Activated CD4-positive, alpha-beta memory T cell treated with anti-CD3 and anti-CD28 coated beads, Interleukin-2, amount 10 ng/mL, durations not matched to agents 7 days and 5 days (primary cell): ENCODE measurements around the gene FAM193B. TPM values are rescaled to one million over a fixed set of nuclear protein-coding genes. Genes with fewer than 3 reads are reported as not detected.
A peak's percentile ranks its signal among the peaks of the same experiment; 100 is the strongest.

Source experiments
- CTCF ChIA-PET: fragments of 350-600 bp; sonication (Branson Sonifier 250); formaldehyde crosslinking; loops from one replicate; lab custom pipeline; 2021; ENCODE audit warnings: antibody characterized with exemption, inconsistent platforms; lab: Charles Lee
- POLR2A ChIA-PET: fragments of 350-600 bp; sonication (Branson Sonifier 250); formaldehyde crosslinking; loops from one replicate; lab custom pipeline; 2021; ENCODE audit warnings: antibody characterized with exemption; lab: Charles Lee
- DNase-seq: peaks from one replicate; pipeline ENCODE4 v3.0.0-alpha.2; 2020
- H3K27ac Mint-ChIP-seq: one replicate; pipeline ENCODE4 v1.8.0; 2021; ENCODE audit warnings: mild to moderate bottlenecking, mixed read lengths
- H3K27me3 Mint-ChIP-seq: one replicate; pipeline ENCODE4 v1.8.0; 2021; ENCODE audit warnings: mixed read lengths
- H3K36me3 Mint-ChIP-seq: one replicate; pipeline ENCODE4 v1.8.0; 2021; ENCODE audit warnings: low read depth, mixed read lengths
- H3K4me1 Mint-ChIP-seq: one replicate; pipeline ENCODE4 v1.8.0; 2021; ENCODE audit warnings: mixed read lengths
- H3K4me3 Mint-ChIP-seq: one replicate; pipeline ENCODE4 v1.8.0; 2021; ENCODE audit warnings: mild to moderate bottlenecking, mixed read lengths
- H3K9me3 Mint-ChIP-seq: one replicate; pipeline ENCODE4 v1.8.0; 2021; ENCODE audit warnings: mixed read lengths
- total RNA-seq, 2 experiments: library from RNA; stranded (reverse); gene quantifications; one replicate each; pipeline ENCODE4 v1.2.3, GENCODE V29; 2021

FAM193B gene
- total RNA-seq, 2 experiments from 2014 or later = 110 to 112 TPM

- no peak for DNase-seq
- CTCF ChIA-PET = no interaction called here
These were observed 40.7 kb upstream of the FAM193B start for GRCh38 chr5:177595026-177595585.

DNA sequence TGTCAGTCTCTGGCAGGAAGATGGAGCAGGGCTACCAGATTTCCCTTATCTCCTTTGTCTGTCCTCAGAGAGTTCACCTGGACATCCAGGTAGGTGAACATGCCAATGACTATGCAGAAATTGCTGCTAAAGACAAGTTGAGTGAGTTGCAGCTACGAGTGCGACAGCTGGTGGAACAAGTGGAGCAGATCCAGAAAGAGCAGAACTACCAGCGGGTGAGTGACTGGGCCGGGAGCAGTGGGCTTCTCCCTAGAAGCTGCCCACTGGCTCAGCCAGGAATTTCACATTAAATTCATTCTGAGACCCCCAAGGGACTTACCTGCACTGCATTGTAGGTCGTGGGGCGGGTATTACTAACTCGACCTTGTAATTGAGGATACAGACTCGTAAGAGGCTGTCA, 39.7 kb upstream of the FAM193B start:
- Mint-ChIP-seq H3K36me3 (peaks cover 46% of the 10 kb centered on the region), H3K27me3 (peaks cover 13% of the 10 kb centered on the region), H3K27ac (no peak overlapping the region), H3K9me3 (no peaks in the 10 kb centered on the region), H3K4me3 (no peak overlapping the region), H3K4me1 (peaks cover 46% of the 10 kb centered on the region)
- CTCF ChIA-PET = interaction anchor here (1.0 kb wide), 1 partner anchor 483 kb away, joined by 4 read pairs; no protein-coding TSS in a partner anchor
- POLR2A ChIA-PET = no interaction called here
- DNase-seq = no peak

More at GRCh38 chr5:177595026-177595585, 40.7 kb upstream of the FAM193B start:
- H3K4me1 Mint-ChIP-seq = peaks cover 48% of the 10 kb centered on the region
- POLR2A ChIA-PET = no interaction called here
- H3K9me3 Mint-ChIP-seq = no peaks in the 10 kb centered on the region
- H3K4me3 Mint-ChIP-seq = no peak overlapping the region
- no peak overlapping the region for H3K27ac Mint-ChIP-seq
- H3K36me3 Mint-ChIP-seq = peaks cover 46% of the 10 kb centered on the region
- H3K27me3 Mint-ChIP-seq = peaks cover 7% of the 10 kb centered on the region

GRCh38 chr5:177593511-177593910, 39.1 kb upstream of the FAM193B start:
- Mint-ChIP-seq H3K4me3 (peak overlapping the region; percentile 96), H3K4me1 (peaks cover 41% of the 10 kb centered on the region), H3K27ac (peak overlapping the region; percentile 52), H3K27me3 (peaks cover 17% of the 10 kb centered on the region), H3K36me3 (peaks cover 46% of the 10 kb centered on the region), H3K9me3 (no peaks in the 10 kb centered on the region)
- DNase-seq = no peak
- CTCF ChIA-PET = interaction anchor here (0.5 to 1.0 kb wide), 2 partner anchors 48 to 483 kb away, joined by 3 to 4 read pairs; no protein-coding TSS in a partner anchor
- POLR2A ChIA-PET = interaction anchor here (2.0 kb wide), 2 partner anchors 8 to 9 kb away, joined by 8 read pairs; no protein-coding TSS in a partner anchor

- Mint-ChIP-seq H3K27ac (peak overlapping the region; percentile 94), H3K4me1 (peaks cover 38% of the 10 kb centered on the region), H3K9me3 (no peaks in the 10 kb centered on the region), H3K4me3 (peak overlapping the region; percentile 96), H3K36me3 (peaks cover 46% of the 10 kb centered on the region), H3K27me3 (peaks cover 23% of the 10 kb centered on the region)
- ChIA-PET POLR2A (interaction anchor here (0.9 to 2.0 kb wide), 11 partner anchors 8 to 611 kb away, joined by 3 to 8 read pairs (median 6); partner anchors contain the start of genes DDX41, FAM193B and HNRNPAB), CTCF (interaction anchor here (0.5 to 1.6 kb wide), 6 partner anchors 8 to 482 kb away, joined by 3 to 5 read pairs (median 4); partner anchors contain the start of gene B4GALT7)
- DNase-seq = no peak
These were observed 38.5 kb upstream of the FAM193B start for GRCh38 chr5:177592905-177593304.

DNA sequence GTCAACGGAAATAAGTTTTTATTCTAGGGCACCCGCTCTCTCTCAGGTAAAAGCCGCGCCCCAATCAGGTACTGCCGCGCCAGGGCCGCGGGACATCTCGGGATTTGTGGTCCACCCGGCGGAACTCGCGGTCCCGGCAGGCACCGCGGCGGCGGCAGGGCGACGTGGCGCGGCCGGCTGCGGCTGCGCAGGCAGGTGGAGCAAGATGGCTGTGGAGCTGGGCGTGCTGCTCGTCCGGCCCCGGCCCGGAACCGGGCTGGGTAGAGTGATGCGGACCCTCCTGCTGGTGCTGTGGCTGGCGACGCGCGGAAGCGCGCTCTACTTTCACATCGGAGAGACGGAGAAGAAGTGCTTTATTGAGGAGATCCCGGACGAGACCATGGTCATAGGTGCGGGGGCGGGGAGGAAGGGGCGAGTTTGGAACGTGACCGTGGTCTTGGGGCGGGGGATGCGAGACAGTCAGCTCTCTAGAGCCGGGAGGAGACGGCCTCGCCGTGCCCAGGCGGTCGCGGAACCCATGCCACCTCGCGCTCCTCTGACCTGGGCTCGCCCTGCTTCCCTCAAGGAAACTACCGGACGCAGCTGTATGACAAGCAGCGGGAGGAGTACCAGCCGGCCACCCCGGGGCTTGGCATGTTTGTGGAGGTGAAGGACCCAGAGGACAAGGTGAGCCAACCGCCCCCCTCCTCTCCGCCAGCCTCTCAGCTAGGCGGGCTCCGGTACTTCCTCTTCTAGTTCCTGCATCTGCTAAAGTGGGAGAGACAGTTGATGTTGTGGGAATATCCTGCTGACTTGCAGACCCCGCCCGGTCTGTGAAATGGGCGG, 37.9 kb upstream of the FAM193B start, which contains the start of gene TMED9:
TSS of gene TMED9 (plus strand) at position 194 of the 825 bp plus-strand sequence. CDS start at position 206, 12 bp downstream.
- Mint-ChIP-seq H3K27me3 (peaks cover 23% of the 10 kb centered on the region), H3K36me3 (peaks cover 43% of the 10 kb centered on the region), H3K4me3 (peak within 1 kb of the TSS; percentile 96), H3K9me3 (no peaks in the 10 kb centered on the region), H3K27ac (peak within 1 kb of the TSS; percentile 94), H3K4me1 (peaks cover 35% of the 10 kb centered on the region)
- POLR2A ChIA-PET = interaction anchor here (0.9 to 2.0 kb wide), 14 partner anchors 9 to 615 kb away, joined by 3 to 8 read pairs (median 6); partner anchors contain the start of genes DDX41, FAM193B and HNRNPAB
- DNase-seq = peak; percentile 91
- CTCF ChIA-PET = interaction anchor here (1.0 to 1.6 kb wide), 6 partner anchors 8 to 203 kb away, joined by 3 to 5 read pairs (median 4); partner anchors contain the start of gene B4GALT7

DNA sequence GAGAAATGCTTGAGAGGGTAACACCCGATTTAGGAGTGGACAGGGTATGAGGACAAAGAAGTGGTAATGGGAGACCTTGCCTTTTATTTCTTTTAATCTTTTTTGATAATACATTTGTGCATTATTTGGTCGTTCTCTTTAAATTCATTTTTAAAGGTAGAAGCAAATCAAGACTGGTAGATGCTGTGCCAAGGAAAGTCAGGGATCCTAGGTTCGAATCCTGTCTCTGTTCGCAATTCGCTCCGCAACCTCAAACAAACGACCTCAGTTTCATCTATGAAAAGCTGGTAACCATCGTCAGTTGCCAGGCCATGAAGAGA, 37.3 kb upstream of the FAM193B start:
- peaks cover 40% of the 10 kb centered on the region for H3K36me3 Mint-ChIP-seq
- peaks cover 33% of the 10 kb centered on the region for H3K4me1 Mint-ChIP-seq
- H3K4me3 Mint-ChIP-seq = peak overlapping the region; percentile 96
- DNase-seq = no peak
- ChIA-PET POLR2A (interaction anchor here (0.9 to 2.0 kb wide), 11 partner anchors 9 to 615 kb away, joined by 3 to 8 read pairs (median 6); partner anchors contain the start of genes DDX41 and FAM193B), CTCF (interaction anchor here (1.0 to 1.6 kb wide), 5 partner anchors 9 to 202 kb away, joined by 3 to 5 read pairs (median 3); partner anchors contain the start of gene B4GALT7)
- peaks cover 23% of the 10 kb centered on the region for H3K27me3 Mint-ChIP-seq
- H3K9me3 Mint-ChIP-seq = no peaks in the 10 kb centered on the region
- peak overlapping the region; percentile 42 for H3K27ac Mint-ChIP-seq

- H3K4me3 Mint-ChIP-seq = no peak overlapping the region
- POLR2A ChIA-PET = no interaction called here
- DNase-seq = no peak
- H3K27me3 Mint-ChIP-seq = peaks cover 32% of the 10 kb centered on the region
- peaks cover 29% of the 10 kb centered on the region for H3K36me3 Mint-ChIP-seq
- CTCF ChIA-PET = no interaction called here
- H3K27ac Mint-ChIP-seq = no peak overlapping the region
- H3K9me3 Mint-ChIP-seq = no peaks in the 10 kb centered on the region
- peaks cover 28% of the 10 kb centered on the region for H3K4me1 Mint-ChIP-seq
These were observed 36.0 kb upstream of the FAM193B start for GRCh38 chr5:177590406-177590805.

GRCh38 chr5:177588413-177588909, 34.1 kb upstream of the FAM193B start:
- CTCF ChIA-PET = interaction anchor here (1.5 kb wide), 1 partner anchor 19 kb away, joined by 5 read pairs; no protein-coding TSS in a partner anchor
- no peak for DNase-seq
- Mint-ChIP-seq H3K4me1 (peaks cover 17% of the 10 kb centered on the region), H3K27ac (no peak overlapping the region), H3K4me3 (no peak overlapping the region), H3K9me3 (no peaks in the 10 kb centered on the region), H3K36me3 (peaks cover 11% of the 10 kb centered on the region), H3K27me3 (peaks cover 41% of the 10 kb centered on the region)
- POLR2A ChIA-PET = interaction anchor here (0.8 kb wide), 1 partner anchor 10 kb away, joined by 4 read pairs; no protein-coding TSS in a partner anchor

GRCh38 chr5:177578316-177578715, 24.0 kb upstream of the FAM193B start:
- H3K36me3 Mint-ChIP-seq = no peaks in the 10 kb centered on the region
- CTCF ChIA-PET = no interaction called here
- POLR2A ChIA-PET = no interaction called here

DNA sequence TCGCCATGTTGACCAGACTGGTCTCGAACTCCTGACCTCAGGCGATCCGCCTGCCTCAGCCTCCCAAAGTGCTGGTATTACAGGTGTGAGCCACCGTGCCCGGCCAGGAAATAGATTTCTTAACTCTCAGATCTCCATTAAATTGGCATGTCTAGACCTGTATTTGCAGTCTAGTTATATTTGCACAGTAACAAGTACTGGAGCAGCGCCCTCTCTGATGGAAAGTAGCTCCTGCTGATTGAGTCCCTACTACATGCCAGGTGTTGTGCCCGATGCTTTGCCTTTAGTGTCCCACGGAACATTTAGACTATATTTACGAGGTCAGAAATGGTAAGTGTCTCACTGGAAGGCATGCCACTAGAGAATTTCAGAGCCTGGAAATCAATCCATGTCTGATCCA, 21.8 kb upstream of the FAM193B start:
- H3K4me3 Mint-ChIP-seq = no peak overlapping the region
- H3K36me3 Mint-ChIP-seq = no peaks in the 10 kb centered on the region
- H3K27me3 Mint-ChIP-seq = peaks cover 7% of the 10 kb centered on the region
- H3K27ac Mint-ChIP-seq = no peak overlapping the region
- ChIA-PET POLR2A (no interaction called here), CTCF (no interaction called here)
- H3K9me3 Mint-ChIP-seq = no peaks in the 10 kb centered on the region
- H3K4me1 Mint-ChIP-seq = no peaks in the 10 kb centered on the region
- DNase-seq = no peak

More at GRCh38 chr5:177578316-177578715, 24.0 kb upstream of the FAM193B start:
- Mint-ChIP-seq H3K9me3 (no peaks in the 10 kb centered on the region), H3K4me1 (no peaks in the 10 kb centered on the region), H3K27ac (no peak overlapping the region), H3K4me3 (no peak overlapping the region), H3K27me3 (peaks cover 7% of the 10 kb centered on the region)
- DNase-seq = no peak

DNA sequence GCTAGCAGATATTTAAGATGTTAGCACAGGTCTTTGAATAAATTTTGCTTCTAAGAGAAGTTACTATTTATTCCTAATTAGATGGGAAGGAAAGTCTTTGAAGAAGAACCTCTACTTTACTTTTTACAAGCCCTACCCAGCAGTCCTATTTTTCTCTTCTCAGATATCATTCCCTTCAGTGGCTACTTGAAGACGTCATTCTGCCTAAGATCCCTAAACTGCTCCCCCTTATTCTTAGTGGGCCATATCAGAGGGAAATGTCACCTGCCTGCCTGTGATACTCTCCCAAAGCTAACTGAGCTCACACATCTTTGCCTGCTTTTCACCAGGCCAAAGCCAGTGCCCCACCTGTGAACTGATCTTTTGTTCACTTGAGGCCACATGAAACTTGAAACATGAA, 21.1 kb upstream of the FAM193B start:
- Mint-ChIP-seq H3K4me1 (no peaks in the 10 kb centered on the region), H3K36me3 (no peaks in the 10 kb centered on the region), H3K4me3 (no peak overlapping the region), H3K27ac (no peak overlapping the region), H3K27me3 (peaks cover 7% of the 10 kb centered on the region), H3K9me3 (no peaks in the 10 kb centered on the region)
- POLR2A ChIA-PET = no interaction called here
- CTCF ChIA-PET = no interaction called here
- DNase-seq = no peak

GRCh38 chr5:177569894-177570293, 15.5 kb upstream of the FAM193B start:
- H3K27ac Mint-ChIP-seq = no peak overlapping the region

More at GRCh38 chr5:177569894-177570293, 15.5 kb upstream of the FAM193B start:
- POLR2A ChIA-PET = interaction anchor here (1.3 kb wide), 1 partner anchor 23 kb away, joined by 4 read pairs; the partner anchor contains the start of gene TMED9
- no peak for DNase-seq
- Mint-ChIP-seq H3K27me3 (peaks cover 6% of the 10 kb centered on the region), H3K4me3 (no peak overlapping the region), H3K4me1 (peaks cover 9% of the 10 kb centered on the region), H3K9me3 (no peaks in the 10 kb centered on the region), H3K36me3 (no peaks in the 10 kb centered on the region)
- CTCF ChIA-PET = interaction anchor here (1.1 to 1.6 kb wide), 3 partner anchors 18 to 38 kb away, joined by 3 to 5 read pairs (median 3); partner anchors contain the start of gene TMED9
